Neural cell (in vitro differentiated cells): ENCODE results near the gene ABCA8.

ENCODE experiments used
- CTCF ChIP-seq: fragments of 450-650 bp; IDR thresholded peaks from 2 replicates; pipeline ENCODE4 v1.5.1; 2014; ENCODE audit warnings: antibody characterized with exemption, mild to moderate bottlenecking, moderate library complexity; ENCODE audit not compliant: poor library complexity, severe bottlenecking
- EP300 ChIP-seq: fragments of 450-650 bp; conservative IDR thresholded peaks from 2 replicates; pipeline ENCODE4 v1.6.1; 2014; ENCODE audit warnings: antibody characterized with exemption, mild to moderate bottlenecking, moderate library complexity; ENCODE audit not compliant: poor library complexity, severe bottlenecking
- EZH2 ChIP-seq: fragments of 200-600, 300-800 bp; shearing (Covaris generic), sonication (generic); IDR thresholded peaks from 2 replicates; pipeline ENCODE4 v1.6.1; 2014; ENCODE audit warnings: antibody characterized with exemption, low read length, borderline replicate concordance, mild to moderate bottlenecking; ENCODE audit not compliant: insufficient read depth, poor library complexity, severe bottlenecking
- MXI1 ChIP-seq: fragments of 450-650 bp; conservative IDR thresholded peaks from 2 replicates; pipeline ENCODE4 v1.6.1; 2014; ENCODE audit warnings: antibody characterized with exemption, mild to moderate bottlenecking; ENCODE audit not compliant: poor library complexity, severe bottlenecking
- POLR2AphosphoS5 ChIP-seq: IDR thresholded peaks from 2 replicates; pipeline ENCODE4 v1.6.1; 2012
- RAD21 ChIP-seq: fragments of 450-650 bp; conservative IDR thresholded peaks from 2 replicates; pipeline ENCODE4 v1.6.1; 2014; ENCODE audit warnings: antibody characterized with exemption, mild to moderate bottlenecking, moderate library complexity
- SMC3 ChIP-seq: fragments of 450-650 bp; conservative IDR thresholded peaks from 2 replicates; pipeline ENCODE4 v1.6.1; 2014; ENCODE audit warnings: antibody characterized with exemption, mild to moderate bottlenecking, moderate library complexity; ENCODE audit not compliant: poor library complexity
- TAF1 ChIP-seq: IDR thresholded peaks from 2 replicates; pipeline ENCODE4 v1.6.1; 2012; ENCODE audit warnings: low read depth
- TF ChIP-seq, protein P1 (sequence below): IDR thresholded peaks from 2 replicates; pipeline ENCODE4 v1.6.1; 2012; ENCODE audit warnings: borderline replicate concordance

- TF ChIP-seq CTCF (no peak), TAF1 (no peak), EZH2 (no peak), POLR2AphosphoS5 (no peak), RAD21 (no peak), EP300 (no peak), SMC3 (no peak), MXI1 (no peak)
- TF ChIP-seq, protein P1, sequence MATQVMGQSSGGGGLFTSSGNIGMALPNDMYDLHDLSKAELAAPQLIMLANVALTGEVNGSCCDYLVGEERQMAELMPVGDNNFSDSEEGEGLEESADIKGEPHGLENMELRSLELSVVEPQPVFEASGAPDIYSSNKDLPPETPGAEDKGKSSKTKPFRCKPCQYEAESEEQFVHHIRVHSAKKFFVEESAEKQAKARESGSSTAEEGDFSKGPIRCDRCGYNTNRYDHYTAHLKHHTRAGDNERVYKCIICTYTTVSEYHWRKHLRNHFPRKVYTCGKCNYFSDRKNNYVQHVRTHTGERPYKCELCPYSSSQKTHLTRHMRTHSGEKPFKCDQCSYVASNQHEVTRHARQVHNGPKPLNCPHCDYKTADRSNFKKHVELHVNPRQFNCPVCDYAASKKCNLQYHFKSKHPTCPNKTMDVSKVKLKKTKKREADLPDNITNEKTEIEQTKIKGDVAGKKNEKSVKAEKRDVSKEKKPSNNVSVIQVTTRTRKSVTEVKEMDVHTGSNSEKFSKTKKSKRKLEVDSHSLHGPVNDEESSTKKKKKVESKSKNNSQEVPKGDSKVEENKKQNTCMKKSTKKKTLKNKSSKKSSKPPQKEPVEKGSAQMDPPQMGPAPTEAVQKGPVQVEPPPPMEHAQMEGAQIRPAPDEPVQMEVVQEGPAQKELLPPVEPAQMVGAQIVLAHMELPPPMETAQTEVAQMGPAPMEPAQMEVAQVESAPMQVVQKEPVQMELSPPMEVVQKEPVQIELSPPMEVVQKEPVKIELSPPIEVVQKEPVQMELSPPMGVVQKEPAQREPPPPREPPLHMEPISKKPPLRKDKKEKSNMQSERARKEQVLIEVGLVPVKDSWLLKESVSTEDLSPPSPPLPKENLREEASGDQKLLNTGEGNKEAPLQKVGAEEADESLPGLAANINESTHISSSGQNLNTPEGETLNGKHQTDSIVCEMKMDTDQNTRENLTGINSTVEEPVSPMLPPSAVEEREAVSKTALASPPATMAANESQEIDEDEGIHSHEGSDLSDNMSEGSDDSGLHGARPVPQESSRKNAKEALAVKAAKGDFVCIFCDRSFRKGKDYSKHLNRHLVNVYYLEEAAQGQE = no peak
Measured at GRCh38 chr17:68851890-68852289, 103.3 kb downstream of the ABCA8 start.
